Duodenal mucosa (tissue), 2 donors: ENCODE results near the gene MDFI.

Source experiments
- H3K27ac ChIP-seq: one replicate; pipeline ENCODE4 v1.7.0; 2013; ENCODE audit warnings: low read depth, low read length
- H3K27me3 ChIP-seq, 2 donors: one replicate each; pipeline ENCODE4 v1.7.0; 2013; ENCODE audit warnings: low read length in 2 of 2, control low read depth in 1 of 2; ENCODE audit not compliant: insufficient read depth in 2 of 2, control insufficient read depth in 1 of 2
- H3K36me3 ChIP-seq, 2 donors: one replicate each; pipeline ENCODE4 v1.7.0; 2013; ENCODE audit warnings: low read length in 2 of 2, control low read depth in 1 of 2; ENCODE audit not compliant: insufficient read depth in 2 of 2, control insufficient read depth in 1 of 2
- H3K4me1 ChIP-seq, 2 donors: one replicate each; pipeline ENCODE4 v1.7.0; 2013; ENCODE audit warnings: low read length in 2 of 2, control low read depth in 1 of 2; ENCODE audit not compliant: insufficient read depth in 2 of 2, control insufficient read depth in 1 of 2
- H3K4me3 ChIP-seq, 2 donors: one replicate each; pipeline ENCODE4 v1.7.0; 2013; ENCODE audit warnings: low read length in 2 of 2, low read depth in 1 of 2
- H3K9ac ChIP-seq, 2 donors: one replicate each; pipeline ENCODE4 v1.7.0; 2013; ENCODE audit warnings: low read length in 2 of 2, low read depth in 1 of 2
- H3K9me3 ChIP-seq, 2 donors: one replicate each; pipeline ENCODE4 v1.7.0; 2013; ENCODE audit warnings: low read length in 2 of 2, control low read depth in 1 of 2; ENCODE audit not compliant: control insufficient read depth in 1 of 2

The MDFI gene

GRCh38 chr6:41638002-41638934 lies at the start of gene MDFI:
TSS of gene MDFI (plus strand) at chr6:41638468. CDS start at chr6:41638750, 282 bp downstream.
- Histone ChIP-seq H3K9me3 (no peaks in the 10 kb centered on the region), H3K4me1 (peaks cover 0 to 9% of the 10 kb centered on the region in 2 donors), H3K36me3 (no peaks in the 10 kb centered on the region), H3K27ac (no peak within 1 kb of the TSS), H3K4me3 (peak within 1 kb of the TSS; percentile 22 to 40), H3K9ac (no peak within 1 kb of the TSS), H3K27me3 (peaks cover 44 to 45% of the 10 kb centered on the region in 2 donors)

GRCh38 chr6:41589223-41589622 lies 49.0 kb upstream of the MDFI start:
- Histone ChIP-seq H3K9ac (no peak overlapping the region), H3K27me3 (no peaks in the 10 kb centered on the region), H3K4me3 (no peak overlapping the region), H3K27ac (no peak overlapping the region), H3K4me1 (peaks cover 14 to 22% of the 10 kb centered on the region in 2 donors), H3K9me3 (no peaks in the 10 kb centered on the region), H3K36me3 (peaks cover 14 to 64% of the 10 kb centered on the region in 2 donors)

- H3K4me3 ChIP-seq = no peak overlapping the region
- H3K27me3 ChIP-seq = no peaks in the 10 kb centered on the region
- no peak overlapping the region for H3K9ac ChIP-seq
- H3K36me3 ChIP-seq = peaks cover 17 to 61% of the 10 kb centered on the region in 2 donors
- peaks cover 7 to 15% of the 10 kb centered on the region in 2 donors for H3K4me1 ChIP-seq
- H3K9me3 ChIP-seq = no peaks in the 10 kb centered on the region
- no peak overlapping the region for H3K27ac ChIP-seq
Measured at GRCh38 chr6:41589636-41590622, 48.3 kb upstream of the MDFI start.

- H3K9ac ChIP-seq = no peak overlapping the region
- no peak overlapping the region for H3K27ac ChIP-seq
- no peaks in the 10 kb centered on the region for H3K27me3 ChIP-seq
- no peaks in the 10 kb centered on the region for H3K9me3 ChIP-seq
- H3K4me3 ChIP-seq = no peak overlapping the region
- H3K4me1 ChIP-seq = peaks cover 0 to 7% of the 10 kb centered on the region in 2 donors
- H3K36me3 ChIP-seq = peaks cover 18 to 63% of the 10 kb centered on the region in 2 donors
Measured at GRCh38 chr6:41591122-41591521, 47.1 kb upstream of the MDFI start.

- H3K27ac ChIP-seq = no peak overlapping the region
- peaks cover 0 to 7% of the 10 kb centered on the region in 2 donors for H3K4me1 ChIP-seq
- peaks cover 27 to 72% of the 10 kb centered on the region in 2 donors for H3K36me3 ChIP-seq
- no peaks in the 10 kb centered on the region for H3K9me3 ChIP-seq
- no peak overlapping the region for H3K4me3 ChIP-seq
- H3K27me3 ChIP-seq = no peaks in the 10 kb centered on the region
- H3K9ac ChIP-seq = no peak overlapping the region
Measured at GRCh38 chr6:41591859-41592502, 46.3 kb upstream of the MDFI start.

- H3K27me3 ChIP-seq = no peaks in the 10 kb centered on the region
- peaks cover 27 to 64% of the 10 kb centered on the region in 2 donors for H3K36me3 ChIP-seq
Measured at GRCh38 chr6:41593406-41593805, 44.9 kb upstream of the MDFI start.

GRCh38 chr6:41593839-41594238 lies 44.4 kb upstream of the MDFI start:
- Histone ChIP-seq H3K27me3 (no peaks in the 10 kb centered on the region), H3K9ac (no peak overlapping the region), H3K9me3 (no peaks in the 10 kb centered on the region), H3K4me1 (peaks cover 0 to 7% of the 10 kb centered on the region in 2 donors), H3K27ac (no peak overlapping the region), H3K36me3 (peaks cover 22 to 60% of the 10 kb centered on the region in 2 donors), H3K4me3 (no peak overlapping the region)

More at GRCh38 chr6:41593406-41593805, 44.9 kb upstream of the MDFI start:
- H3K9ac ChIP-seq = no peak overlapping the region
- no peak overlapping the region for H3K27ac ChIP-seq
- no peaks in the 10 kb centered on the region for H3K9me3 ChIP-seq
- H3K4me3 ChIP-seq = no peak overlapping the region
- H3K4me1 ChIP-seq = peaks cover 0 to 7% of the 10 kb centered on the region in 2 donors

GRCh38 chr6:41594326-41594725 lies 43.9 kb upstream of the MDFI start:
- Histone ChIP-seq H3K36me3 (peaks cover 20 to 56% of the 10 kb centered on the region in 2 donors), H3K9ac (no peak overlapping the region), H3K27ac (no peak overlapping the region), H3K9me3 (no peaks in the 10 kb centered on the region), H3K4me1 (peaks cover 0 to 7% of the 10 kb centered on the region in 2 donors), H3K27me3 (no peaks in the 10 kb centered on the region), H3K4me3 (no peak overlapping the region)

- Histone ChIP-seq H3K4me1 (peaks cover 0 to 7% of the 10 kb centered on the region in 2 donors), H3K27me3 (no peaks in the 10 kb centered on the region), H3K4me3 (no peak overlapping the region), H3K9me3 (no peaks in the 10 kb centered on the region), H3K9ac (no peak overlapping the region), H3K27ac (no peak overlapping the region), H3K36me3 (peaks cover 20 to 52% of the 10 kb centered on the region in 2 donors)
Measured at GRCh38 chr6:41594766-41595165, 43.5 kb upstream of the MDFI start.
